T-helper 1 cell (primary cell): ENCODE measurements around the gene RGS16.

Experiments used
- DNase-seq, 5 donors: peaks; one replicate each; pipeline ENCODE4 v3.0.0-alpha.2; 2012 to 2020

The RGS16 gene

GRCh38 chr1:182574156-182574555 is 30.0 kb downstream of the RGS16 start:
- no peak for DNase-seq

GRCh38 chr1:182570611-182570970 is 33.6 kb downstream of the RGS16 start:
- no peak for DNase-seq

GRCh38 chr1:182569939-182570610 is 34.1 kb downstream of the RGS16 start:
- DNase-seq = no peak

GRCh38 chr1:182568647-182569284 is 35.4 kb downstream of the RGS16 start:
- no peak for DNase-seq

- DNase-seq = no peak
Observed at GRCh38 chr1:182567629-182568028, 36.6 kb downstream of the RGS16 start.

GRCh38 chr1:182565537-182565936 is 38.7 kb downstream of the RGS16 start:
- no peak for DNase-seq

GRCh38 chr1:182564406-182565004 is 39.7 kb downstream of the RGS16 start:
- DNase-seq = no peak

GRCh38 chr1:182563095-182563494 is 41.1 kb downstream of the RGS16 start:
- no peak for DNase-seq

GRCh38 chr1:182561456-182561855 is 42.7 kb downstream of the RGS16 start:
- DNase-seq = no peak

GRCh38 chr1:182560392-182560984 is 43.7 kb downstream of the RGS16 start:
- no peak for DNase-seq

GRCh38 chr1:182556279-182556678 is 47.9 kb downstream of the RGS16 start:
- DNase-seq = no peak

GRCh38 chr1:182555493-182555892 is 48.7 kb downstream of the RGS16 start:
- no peak for DNase-seq

- DNase-seq = no peak
Observed at GRCh38 chr1:182552527-182552926, 51.7 kb downstream of the RGS16 start.

GRCh38 chr1:182549811-182550210 is 54.4 kb downstream of the RGS16 start:
- no peak for DNase-seq

- no peak for DNase-seq
Observed at GRCh38 chr1:182549346-182549745, 54.8 kb downstream of the RGS16 start.
